ENCODE measurements around the gene TBCEL.
"Not testable (repeated sequence)": the region's sequence is repeated elsewhere in the genome, so short reads cannot be mapped to it uniquely, and the experiment has no call there.

The TBCEL gene

DNA sequence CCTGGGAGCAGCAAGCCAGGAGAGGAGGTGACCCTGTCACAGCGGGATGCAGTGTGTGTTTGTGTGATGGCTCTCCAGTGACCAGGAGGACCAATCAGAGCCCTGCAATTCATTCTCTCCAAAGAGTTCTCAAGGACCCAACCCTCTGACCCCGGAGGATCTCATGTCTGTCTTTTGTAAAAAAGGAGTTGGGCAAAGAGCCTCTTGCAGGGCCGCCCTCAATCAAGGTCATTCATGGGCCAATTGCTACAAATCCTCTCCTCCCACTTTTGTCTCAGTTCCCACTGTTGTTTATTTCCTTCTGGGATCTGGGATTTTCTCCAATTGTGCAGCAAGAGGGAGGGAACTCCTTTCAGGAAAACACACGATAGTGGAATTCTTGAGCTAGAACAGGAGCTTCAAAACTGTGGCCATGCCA, 81.2 kb downstream of the TBCEL start:
- H3K4me1 Mint-ChIP-seq, result no peaks in the 10 kb centered on the region
- no peaks in the 10 kb centered on the region for H3K36me3 Mint-ChIP-seq (ENCODE audit: insufficient read depth)
- no peak overlapping the region for H3K4me3 Mint-ChIP-seq

DNA sequence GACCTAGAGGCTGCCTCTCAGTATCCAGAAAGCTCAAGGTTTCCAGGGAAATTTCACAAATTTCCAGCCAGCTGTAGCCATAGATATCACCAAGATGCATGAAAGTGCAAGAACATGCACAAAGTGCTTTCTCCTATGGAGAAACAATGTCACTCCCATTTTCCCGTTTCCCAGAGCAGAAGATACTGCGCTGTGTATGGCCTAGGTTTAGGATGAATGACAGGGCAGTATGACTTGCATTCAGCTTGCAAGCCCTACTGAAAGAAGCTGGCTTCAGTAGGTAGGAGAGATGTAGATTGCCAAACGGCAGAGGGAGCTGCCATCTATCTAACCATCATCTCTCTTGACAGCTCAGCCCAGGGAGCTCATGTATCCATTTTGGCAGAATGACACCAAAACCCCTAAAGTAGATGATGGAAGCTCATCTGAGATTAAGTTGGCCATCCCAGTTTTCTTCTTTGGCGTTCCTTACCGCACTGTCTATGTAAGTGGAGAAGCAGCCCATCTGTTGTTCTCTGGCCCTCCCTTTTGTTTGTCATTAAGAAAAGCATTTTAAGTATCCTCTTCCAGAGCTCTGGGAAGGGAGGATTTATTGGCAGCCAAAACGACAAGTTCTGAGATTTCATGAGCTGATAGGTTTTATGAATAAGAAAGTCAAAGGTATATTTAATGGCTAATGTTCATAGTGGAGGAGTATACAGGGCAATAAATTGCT, 81.7 kb downstream of the TBCEL start:
- H3K4me1 Mint-ChIP-seq, result no peaks in the 10 kb centered on the region
- DNase-seq (ENCODE audit: low spot score in 2 of 2), result no peak
- H3K27ac Mint-ChIP-seq (ENCODE audit: low read depth), result no peak overlapping the region
- no peak overlapping the region for H3K4me3 Mint-ChIP-seq
- no peaks in the 10 kb centered on the region for H3K36me3 Mint-ChIP-seq (ENCODE audit: insufficient read depth)
- peaks cover under 1% of the 10 kb centered on the region for H3K27me3 Mint-ChIP-seq
- ATAC-seq (replicated peaks; ENCODE audit: extremely low read depth, poor library complexity, severe bottlenecking), result no peak
- no peaks in the 10 kb centered on the region for H3K9me3 Mint-ChIP-seq

More for the DNA sequence above, 81.2 kb downstream of the TBCEL start:
- ATAC-seq (replicated peaks; ENCODE audit: extremely low read depth, poor library complexity, severe bottlenecking) (no peak), DNase-seq (ENCODE audit: low spot score in 2 of 2) (no peak)
- H3K27ac Mint-ChIP-seq (ENCODE audit: low read depth), result no peak overlapping the region
- no peaks in the 10 kb centered on the region for H3K27me3 Mint-ChIP-seq
- H3K9me3 Mint-ChIP-seq, result no peaks in the 10 kb centered on the region

DNA sequence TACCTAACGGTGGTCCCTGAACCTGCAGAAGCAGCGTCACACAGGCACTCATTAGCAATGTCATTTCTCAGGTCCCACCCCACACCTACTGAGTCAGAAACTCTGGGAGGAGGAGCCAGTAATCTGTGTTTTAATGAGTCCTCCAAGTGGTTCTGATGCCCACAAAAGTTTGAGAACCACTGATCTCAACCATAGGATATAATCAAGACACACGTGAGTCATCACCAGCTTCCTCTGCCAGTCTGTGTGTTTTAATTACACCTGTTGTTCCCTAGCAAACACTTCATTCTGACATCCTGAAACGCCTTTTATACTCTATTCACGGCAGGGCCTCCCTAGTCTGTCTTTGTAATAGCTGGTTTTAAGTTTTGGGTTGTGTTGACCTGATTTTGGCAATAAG, 82.9 kb downstream of the TBCEL start:
- Mint-ChIP-seq H3K36me3 (ENCODE audit: insufficient read depth) (no peaks in the 10 kb centered on the region), H3K4me1 (no peaks in the 10 kb centered on the region), H3K27ac (ENCODE audit: low read depth) (no peak overlapping the region), H3K4me3 (no peak overlapping the region), H3K9me3 (no peaks in the 10 kb centered on the region), H3K27me3 (peaks cover 12% of the 10 kb centered on the region)
- ATAC-seq (replicated peaks; ENCODE audit: extremely low read depth, poor library complexity, severe bottlenecking) (no peak), DNase-seq (ENCODE audit: low spot score in 2 of 2) (no peak)

GRCh38 chr11:121108413-121108812, 84.5 kb downstream of the TBCEL start:
- Mint-ChIP-seq H3K4me1 (no peaks in the 10 kb centered on the region), H3K27me3 (peaks cover 28% of the 10 kb centered on the region), H3K27ac (ENCODE audit: low read depth) (no peak overlapping the region), H3K9me3 (no peaks in the 10 kb centered on the region), H3K36me3 (ENCODE audit: insufficient read depth) (no peaks in the 10 kb centered on the region), H3K4me3 (no peak overlapping the region)
- DNase-seq (ENCODE audit: low spot score in 2 of 2) (no peak), ATAC-seq (replicated peaks; ENCODE audit: extremely low read depth, poor library complexity, severe bottlenecking) (no peak)

- Mint-ChIP-seq H3K27me3 (peaks cover 38% of the 10 kb centered on the region), H3K27ac (ENCODE audit: low read depth) (no peak overlapping the region), H3K4me1 (no peaks in the 10 kb centered on the region), H3K4me3 (no peak overlapping the region), H3K9me3 (no peaks in the 10 kb centered on the region), H3K36me3 (ENCODE audit: insufficient read depth) (no peaks in the 10 kb centered on the region)
- no peak for ATAC-seq (replicated peaks; ENCODE audit: extremely low read depth, poor library complexity, severe bottlenecking)
- DNase-seq (ENCODE audit: low spot score in 2 of 2), result no peak
Observed at GRCh38 chr11:121109471-121109870, 85.6 kb downstream of the TBCEL start.

- Mint-ChIP-seq H3K9me3 (no peaks in the 10 kb centered on the region), H3K4me1 (no peaks in the 10 kb centered on the region), H3K36me3 (ENCODE audit: insufficient read depth) (no peaks in the 10 kb centered on the region), H3K4me3 (no peak overlapping the region), H3K27ac (ENCODE audit: low read depth) (no peak overlapping the region), H3K27me3 (peaks cover 39% of the 10 kb centered on the region)
- no peak for DNase-seq (ENCODE audit: low spot score in 2 of 2)
- ATAC-seq (replicated peaks; ENCODE audit: extremely low read depth, poor library complexity, severe bottlenecking), result no peak
Observed at GRCh38 chr11:121109916-121110586, 86.1 kb downstream of the TBCEL start.

DNA sequence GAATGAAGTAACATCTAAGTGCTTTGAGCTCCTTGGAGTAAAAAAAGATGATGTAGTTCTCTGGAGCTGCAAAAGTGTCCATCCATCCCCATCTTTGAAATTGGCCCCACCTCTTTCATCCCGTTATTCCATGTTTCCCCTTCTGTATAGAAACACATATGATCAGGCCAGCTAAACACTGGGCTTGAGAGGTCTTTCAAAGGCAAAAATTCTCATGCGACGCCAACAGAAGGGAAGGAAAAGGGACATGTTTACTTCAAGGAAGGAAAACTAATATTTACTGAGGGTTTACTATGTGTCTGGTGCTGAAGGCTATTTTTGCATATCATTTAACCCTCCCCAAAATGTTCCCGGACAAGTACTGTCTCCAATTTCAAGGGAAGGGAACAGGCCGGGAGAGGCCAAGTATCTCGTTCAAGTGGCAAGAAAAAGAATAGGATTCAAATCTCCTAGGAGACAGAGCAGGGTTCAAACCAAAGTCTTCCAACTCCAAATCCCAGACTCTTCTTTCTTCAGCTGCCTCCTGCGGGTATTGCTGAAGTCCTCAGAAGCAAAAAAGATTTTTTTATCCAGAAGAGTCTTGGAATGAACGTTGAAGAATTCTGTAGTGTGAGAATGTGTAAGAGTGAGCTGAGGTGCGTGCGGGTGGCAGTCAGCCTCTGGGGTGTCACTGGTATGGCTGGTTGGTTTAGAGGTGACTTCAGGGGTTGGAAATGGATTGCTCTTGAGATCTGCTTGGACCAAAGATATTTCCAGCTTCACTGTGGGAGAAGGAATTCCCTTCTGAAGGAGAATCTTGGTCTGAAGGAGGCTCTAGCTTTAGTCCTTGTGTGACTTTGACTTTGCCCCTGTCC, 87.2 kb downstream of the TBCEL start:
- H3K36me3 Mint-ChIP-seq (ENCODE audit: insufficient read depth), result no peaks in the 10 kb centered on the region
- H3K4me3 Mint-ChIP-seq, result no peak overlapping the region
- DNase-seq (ENCODE audit: low spot score in 2 of 2) (no peak), ATAC-seq (replicated peaks; ENCODE audit: extremely low read depth, poor library complexity, severe bottlenecking) (no peak)
- H3K9me3 Mint-ChIP-seq, result no peaks in the 10 kb centered on the region
- no peak overlapping the region for H3K27ac Mint-ChIP-seq (ENCODE audit: low read depth)
- H3K27me3 Mint-ChIP-seq, result peaks cover 50% of the 10 kb centered on the region
- no peaks in the 10 kb centered on the region for H3K4me1 Mint-ChIP-seq

DNA sequence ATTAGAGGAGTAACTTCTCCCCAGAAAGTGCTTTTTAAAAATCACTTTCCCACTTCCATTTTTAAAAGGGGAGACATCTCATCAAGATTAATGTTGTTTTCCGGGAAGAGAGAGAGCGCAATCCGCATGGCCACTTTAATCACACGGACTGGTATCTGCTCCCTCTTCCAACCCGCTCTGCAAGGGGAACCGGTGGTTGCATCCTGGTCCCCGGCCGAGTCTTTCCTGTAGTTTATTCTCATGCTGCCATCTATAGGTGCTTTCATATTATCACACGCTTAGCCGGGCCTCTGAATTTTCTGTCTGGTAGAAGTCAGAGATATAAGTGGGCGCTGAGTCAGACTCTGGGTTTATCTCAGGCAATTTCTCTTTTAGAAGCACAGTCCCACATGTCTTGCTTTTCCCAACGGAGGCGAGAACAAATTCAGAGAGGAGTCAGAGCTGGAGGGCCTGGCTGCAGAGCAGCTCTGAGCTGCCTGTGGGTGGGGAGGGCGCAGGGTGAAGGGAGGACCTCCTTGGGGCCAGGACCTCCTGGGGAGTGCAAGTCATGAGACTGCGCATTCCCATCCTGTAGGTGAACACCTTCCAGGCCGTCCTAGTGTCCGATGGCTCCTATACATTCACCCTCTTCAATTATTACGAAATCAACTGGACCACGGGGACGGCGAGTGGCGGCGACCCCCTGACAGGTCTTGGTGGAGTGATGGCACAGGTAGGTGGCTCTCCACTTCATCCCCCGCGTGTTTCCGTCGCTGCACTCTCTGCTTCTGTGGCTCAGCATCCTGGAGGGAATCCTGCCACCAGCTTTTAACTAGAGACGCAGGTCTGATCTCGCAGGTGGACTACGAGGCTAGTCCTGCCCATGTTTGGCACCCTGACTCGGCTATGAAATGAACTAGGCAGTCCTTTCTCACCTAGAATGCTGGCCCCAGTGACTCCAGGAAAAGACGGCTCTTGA, 88.9 kb downstream of the TBCEL start:
- DNase-seq (ENCODE audit: low spot score in 2 of 2) (no peak), ATAC-seq (replicated peaks; ENCODE audit: extremely low read depth, poor library complexity, severe bottlenecking) (no peak)
- Mint-ChIP-seq H3K9me3 (no peaks in the 10 kb centered on the region), H3K27me3 (peaks cover 52% of the 10 kb centered on the region), H3K36me3 (ENCODE audit: insufficient read depth) (no peaks in the 10 kb centered on the region), H3K4me1 (no peaks in the 10 kb centered on the region), H3K4me3 (no peak overlapping the region), H3K27ac (ENCODE audit: low read depth) (no peak overlapping the region)

DNA sequence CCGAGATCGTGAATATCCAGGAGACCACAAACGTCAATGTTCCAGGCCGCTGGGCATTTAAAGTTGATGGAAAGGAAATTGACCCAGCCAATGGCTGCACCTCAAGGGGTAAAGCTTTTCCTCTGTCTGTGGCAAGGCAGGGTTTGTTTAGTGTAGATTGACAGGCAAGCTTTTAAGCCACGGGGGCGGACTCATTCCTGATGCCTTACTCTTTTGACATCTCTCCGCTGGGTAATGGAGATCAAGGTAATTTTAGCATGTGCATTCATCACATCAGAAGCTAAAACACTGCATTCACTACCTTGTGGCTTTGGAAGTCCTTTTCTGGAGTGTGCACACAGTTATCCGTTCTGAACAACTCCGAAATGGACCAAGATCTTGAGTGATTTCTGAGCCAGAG, 89.7 kb downstream of the TBCEL start:
- Mint-ChIP-seq H3K27ac (ENCODE audit: low read depth) (no peak overlapping the region), H3K4me1 (no peaks in the 10 kb centered on the region), H3K36me3 (ENCODE audit: insufficient read depth) (no peaks in the 10 kb centered on the region), H3K27me3 (peaks cover 52% of the 10 kb centered on the region), H3K9me3 (no peaks in the 10 kb centered on the region), H3K4me3 (no peak overlapping the region)
- ATAC-seq (replicated peaks; ENCODE audit: extremely low read depth, poor library complexity, severe bottlenecking) (no peak), DNase-seq (ENCODE audit: low spot score in 2 of 2) (no peak)

DNA sequence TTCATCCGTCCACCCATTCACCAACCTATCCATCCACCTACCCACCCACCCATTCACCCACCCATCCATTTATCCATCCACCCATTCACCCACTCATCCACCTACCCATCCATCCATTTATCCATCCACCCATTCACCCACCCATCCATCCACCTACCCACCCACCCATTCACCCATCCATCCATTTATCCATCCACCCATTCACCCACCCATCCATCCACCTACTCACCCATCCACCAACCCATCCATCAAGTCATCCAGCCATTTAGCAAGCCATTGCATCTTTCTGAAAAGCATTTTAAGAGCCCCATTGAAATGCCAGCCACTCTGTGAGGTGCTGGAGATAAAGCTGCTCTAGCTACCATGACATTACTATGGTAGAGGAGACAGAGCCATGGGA, 91.1 kb downstream of the TBCEL start:
- peaks cover 52% of the 10 kb centered on the region for H3K27me3 Mint-ChIP-seq
- H3K4me1 Mint-ChIP-seq; H3K9me3 Mint-ChIP-seq; H3K27ac Mint-ChIP-seq (ENCODE audit: low read depth); DNase-seq (ENCODE audit: low spot score in 2 of 2); H3K36me3 Mint-ChIP-seq (ENCODE audit: insufficient read depth); H3K4me3 Mint-ChIP-seq; ATAC-seq (replicated peaks; ENCODE audit: extremely low read depth, poor library complexity, severe bottlenecking): not testable (repeated sequence)

GRCh38 chr11:121117788-121118187, 93.9 kb downstream of the TBCEL start:
- Mint-ChIP-seq H3K4me1 (no peaks in the 10 kb centered on the region), H3K36me3 (ENCODE audit: insufficient read depth) (no peaks in the 10 kb centered on the region), H3K27me3 (peaks cover 30% of the 10 kb centered on the region), H3K4me3 (no peak overlapping the region), H3K27ac (ENCODE audit: low read depth) (no peak overlapping the region), H3K9me3 (no peaks in the 10 kb centered on the region)
- ATAC-seq (replicated peaks; ENCODE audit: extremely low read depth, poor library complexity, severe bottlenecking) (no peak), DNase-seq (ENCODE audit: low spot score in 2 of 2) (no peak)

DNA sequence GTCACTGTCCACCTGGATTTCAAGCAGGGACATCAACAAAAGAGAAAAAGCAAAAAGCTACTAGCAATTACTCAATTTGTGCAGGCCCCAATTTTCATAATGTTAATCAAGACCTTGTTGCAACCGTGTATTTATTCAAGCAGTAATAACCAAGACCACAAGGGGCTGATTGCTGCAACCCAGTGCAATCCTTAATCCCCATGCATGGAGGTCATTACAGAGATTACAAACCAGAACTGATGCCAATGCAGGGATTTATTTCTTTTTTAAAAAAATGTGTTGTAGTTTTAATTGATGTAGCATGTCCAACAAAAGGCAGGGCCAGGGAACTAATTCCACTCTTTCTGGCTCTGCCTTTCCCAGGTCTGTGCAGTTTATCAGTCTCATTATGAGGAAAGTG, 95.5 kb downstream of the TBCEL start:
- Mint-ChIP-seq H3K4me3 (no peak overlapping the region), H3K4me1 (no peaks in the 10 kb centered on the region)
- ATAC-seq (replicated peaks; ENCODE audit: extremely low read depth, poor library complexity, severe bottlenecking), result no peak

More for the DNA sequence above, 95.5 kb downstream of the TBCEL start:
- Mint-ChIP-seq H3K27ac (ENCODE audit: low read depth) (no peak overlapping the region), H3K9me3 (peaks cover 7% of the 10 kb centered on the region), H3K36me3 (ENCODE audit: insufficient read depth) (no peaks in the 10 kb centered on the region), H3K27me3 (peaks cover 14% of the 10 kb centered on the region)
- DNase-seq (ENCODE audit: low spot score in 2 of 2), result no peak

Data from central memory CD8-positive, alpha-beta T cell (primary cell).